Sigmoid colon (tissue), 4 donors: ENCODE measurements around the gene RSPH6A.

Experiments used
- POLR2A ChIP-seq, 2 donors: fragments of 450-650 bp; IDR thresholded peaks; one replicate each; pipeline ENCODE4 v1.6.1; 2016; ENCODE audit warnings: antibody characterized with exemption in 2 of 2, mild to moderate bottlenecking in 2 of 2, moderate library complexity in 2 of 2
- POLR2AphosphoS5 ChIP-seq, 4 donors: sonication (generic); formaldehyde crosslinking; IDR thresholded peaks; one replicate each; pipeline ENCODE4 v1.6.1; 2017; ENCODE audit warnings: antibody characterized with exemption in 4 of 4
- TF ChIP-seq, protein P1 (sequence below), 4 experiments: fragments of 450-650 bp in 3 of 4; fragments of 200-600 bp in 1 of 4; IDR thresholded peaks; one replicate each; pipeline ENCODE4 v1.5.1; 2016 to 2019; ENCODE audit warnings: antibody characterized with exemption in 4 of 4, mild to moderate bottlenecking in 3 of 4, moderate library complexity in 2 of 4

DNA sequence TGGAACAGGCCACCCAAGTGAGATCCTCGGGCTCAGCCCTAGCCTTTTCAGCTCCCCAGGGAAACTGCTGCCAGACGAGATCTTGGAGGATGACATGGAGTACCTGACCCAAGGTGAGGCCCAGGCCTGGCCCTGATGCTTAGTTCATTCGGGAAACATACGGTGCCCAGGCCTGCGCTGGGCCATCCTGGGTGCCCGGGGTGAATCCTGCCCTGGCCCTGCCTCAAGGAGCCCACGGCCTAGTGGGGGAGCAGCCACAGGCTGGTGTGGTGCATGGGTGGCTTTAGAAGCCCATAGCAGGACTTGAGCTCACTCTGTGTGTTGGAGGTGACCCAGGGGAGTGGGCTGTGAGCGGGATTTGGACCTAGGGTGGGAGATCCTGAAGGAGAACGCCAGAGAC is 56.2 kb downstream of the RSPH6A start:
- TF ChIP-seq, protein P1, sequence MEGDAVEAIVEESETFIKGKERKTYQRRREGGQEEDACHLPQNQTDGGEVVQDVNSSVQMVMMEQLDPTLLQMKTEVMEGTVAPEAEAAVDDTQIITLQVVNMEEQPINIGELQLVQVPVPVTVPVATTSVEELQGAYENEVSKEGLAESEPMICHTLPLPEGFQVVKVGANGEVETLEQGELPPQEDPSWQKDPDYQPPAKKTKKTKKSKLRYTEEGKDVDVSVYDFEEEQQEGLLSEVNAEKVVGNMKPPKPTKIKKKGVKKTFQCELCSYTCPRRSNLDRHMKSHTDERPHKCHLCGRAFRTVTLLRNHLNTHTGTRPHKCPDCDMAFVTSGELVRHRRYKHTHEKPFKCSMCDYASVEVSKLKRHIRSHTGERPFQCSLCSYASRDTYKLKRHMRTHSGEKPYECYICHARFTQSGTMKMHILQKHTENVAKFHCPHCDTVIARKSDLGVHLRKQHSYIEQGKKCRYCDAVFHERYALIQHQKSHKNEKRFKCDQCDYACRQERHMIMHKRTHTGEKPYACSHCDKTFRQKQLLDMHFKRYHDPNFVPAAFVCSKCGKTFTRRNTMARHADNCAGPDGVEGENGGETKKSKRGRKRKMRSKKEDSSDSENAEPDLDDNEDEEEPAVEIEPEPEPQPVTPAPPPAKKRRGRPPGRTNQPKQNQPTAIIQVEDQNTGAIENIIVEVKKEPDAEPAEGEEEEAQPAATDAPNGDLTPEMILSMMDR (IDR thresholded peaks at IDR 0.05), result no peak
- no peak for TF ChIP-seq POLR2A (IDR thresholded peaks at IDR 0.05)
- TF ChIP-seq POLR2AphosphoS5 (IDR thresholded peaks at IDR 0.05), result no peak
